Measurements from ENCODE around the gene IL4. TPM values are rescaled to one million over a fixed set of nuclear protein-coding genes. Genes with fewer than 3 reads are reported as not detected.

The IL4 gene
- total and polyA plus RNA-seq, 2 donors (not counting 3 experiments of a cell fraction or from before 2014, with no cell fraction given), result not detected

GRCh38 chr5:132648355-132648754, 25.4 kb upstream of the IL4 start:
- ChIA-PET CTCF (interaction anchor here (1.6 kb wide), 1 partner anchor 172 kb away, joined by 4 read pairs; no protein-coding TSS in a partner anchor), POLR2A (no interaction called here)
- no peaks in the 10 kb centered on the region for H3K79me2 ChIP-seq (ENCODE audit: control insufficient read depth, insufficient read depth, low read length)
- FAIRE-seq (no peak), DNase-seq (ENCODE audit: low read depth, low spot score) (no peak)
- H3K36me3 ChIP-seq (ENCODE audit: control insufficient read depth in 2 of 2, extremely low read depth in 1 of 2, insufficient read depth in 2 of 2, low read length in 2 of 2), result no peaks in the 10 kb centered on the region
- no peak overlapping the region for H3K27ac ChIP-seq (ENCODE audit: insufficient read depth, low read depth, low read length)
- no peak overlapping the region for H3K9ac ChIP-seq (replicated peaks; ENCODE audit: extremely low read depth, insufficient read depth, low read length)
- dilution Hi-C loops (cut with MboI; ENCODE audit: extremely low pct_ligation_motif_present, low sequenced_read_pairs) (no loop called here), intact Hi-C loops (cut with micrococcal nuclease) (no loop called here)
- H4K20me1 ChIP-seq (replicated peaks; ENCODE audit: control insufficient read depth, extremely low read depth, insufficient read depth, low read length), result no peaks in the 10 kb centered on the region
- H3K4me3 ChIP-seq (replicated peaks in 1 of 3; ENCODE audit: insufficient read depth in 1 of 3, low read depth in 1 of 3, low read length in 3 of 3), result no peak overlapping the region
- H2AFZ ChIP-seq (ENCODE audit: low read depth, low read length), result no peak overlapping the region
- no peaks in the 10 kb centered on the region for H3K9me1 ChIP-seq (replicated peaks; ENCODE audit: control insufficient read depth, extremely low read depth, insufficient read depth, low read length)
- no peaks in the 10 kb centered on the region for H3K9me3 ChIP-seq (replicated peaks; ENCODE audit: control insufficient read depth, insufficient read depth, low read length)
- peaks cover 0 to 2% of the 10 kb centered on the region in 2 experiments for H3K27me3 ChIP-seq (ENCODE audit: control insufficient read depth in 2 of 2, insufficient read depth in 2 of 2, low read length in 2 of 2)
- no peak for TF ChIP-seq JUN (IDR thresholded peaks at IDR 0.05; ENCODE audit: borderline replicate concordance, insufficient read depth, insufficient read length, low read depth)
- H3K4me1 ChIP-seq (ENCODE audit: control insufficient read depth, extremely low read depth, insufficient read depth, low read length), result no peaks in the 10 kb centered on the region
- H3K4me2 ChIP-seq (ENCODE audit: insufficient read depth, low read length), result no peak overlapping the region
- no TSS peak for BruUV-seq (replicated peaks)

GRCh38 chr5:132651838-132652469, 21.8 kb upstream of the IL4 start:
- Histone ChIP-seq H3K4me2 (ENCODE audit: insufficient read depth, low read length) (no peak overlapping the region), H3K27ac (ENCODE audit: insufficient read depth, low read depth, low read length) (no peak overlapping the region), H2AFZ (ENCODE audit: low read depth, low read length) (no peak overlapping the region), H3K79me2 (ENCODE audit: control insufficient read depth, insufficient read depth, low read length) (no peaks in the 10 kb centered on the region), H3K27me3 (ENCODE audit: control insufficient read depth in 2 of 2, insufficient read depth in 2 of 2, low read length in 2 of 2) (peaks cover 6 to 8% of the 10 kb centered on the region in 2 experiments), H4K20me1 (replicated peaks; ENCODE audit: control insufficient read depth, extremely low read depth, insufficient read depth, low read length) (no peaks in the 10 kb centered on the region), H3K4me1 (ENCODE audit: control insufficient read depth, extremely low read depth, insufficient read depth, low read length) (peaks cover 9% of the 10 kb centered on the region), H3K36me3 (ENCODE audit: control insufficient read depth in 2 of 2, extremely low read depth in 1 of 2, insufficient read depth in 2 of 2, low read length in 2 of 2) (no peaks in the 10 kb centered on the region), H3K9me3 (replicated peaks; ENCODE audit: control insufficient read depth, insufficient read depth, low read length) (no peaks in the 10 kb centered on the region), H3K4me3 (replicated peaks in 1 of 3; ENCODE audit: insufficient read depth in 1 of 3, low read depth in 1 of 3, low read length in 3 of 3) (no peak overlapping the region), H3K9ac (replicated peaks; ENCODE audit: extremely low read depth, insufficient read depth, low read length) (no peak overlapping the region), H3K9me1 (replicated peaks; ENCODE audit: control insufficient read depth, extremely low read depth, insufficient read depth, low read length) (no peaks in the 10 kb centered on the region)
- POLR2A ChIA-PET, result no interaction called here
- no peak for TF ChIP-seq POLR2A (IDR thresholded peaks at IDR 0.05; ENCODE audit: low read depth, low read length)
- no peak for TF ChIP-seq GATA2 (IDR thresholded peaks at IDR 0.05; ENCODE audit: insufficient read depth, insufficient read length, low read depth, low read length)
- TF ChIP-seq MYC (IDR thresholded peaks at IDR 0.05; ENCODE audit: low read depth, low read length), result no peak
- TF ChIP-seq EZH2 (IDR thresholded peaks at IDR 0.05; ENCODE audit: borderline replicate concordance, low read depth, low read length, severe bottlenecking), result no peak
- TF ChIP-seq JUN (IDR thresholded peaks at IDR 0.05; ENCODE audit: borderline replicate concordance, insufficient read depth, insufficient read length, low read depth), result no peak
- TF ChIP-seq MAX (IDR thresholded peaks at IDR 0.05; ENCODE audit: insufficient read depth, insufficient read length), result no peak
- TF ChIP-seq POLR2AphosphoS5 (IDR thresholded peaks at IDR 0.05; ENCODE audit: insufficient read depth, low read depth, low read length), result no peak
- TF ChIP-seq CTCF (IDR thresholded peaks at IDR 0.05; ENCODE audit: extremely low read depth in 1 of 2, insufficient read depth in 1 of 2, low read depth in 1 of 2, low read length in 2 of 2), result no peak
- TF ChIP-seq FOS (IDR thresholded peaks at IDR 0.05; ENCODE audit: borderline replicate concordance, insufficient read depth, low read length), result no peak
- DNase-seq (ENCODE audit: low read depth, low spot score) (no peak), FAIRE-seq (no peak)
- intact Hi-C loops (cut with micrococcal nuclease), result no loop called here
- CTCF ChIA-PET, result no interaction called here
- no TSS peak for BruUV-seq (replicated peaks)
- dilution Hi-C loops (cut with MboI; ENCODE audit: extremely low pct_ligation_motif_present, low sequenced_read_pairs), result no loop called here
